Neural progenitor cell (in vitro differentiated cells): ENCODE data around the gene ZNF592.

Experiments used
- EZH2 ChIP-seq: fragments of 200-600 bp; sonication (generic); IDR thresholded peaks from 2 replicates; pipeline ENCODE4 v1.6.1; 2017; ENCODE audit warnings: antibody characterized with exemption, mild to moderate bottlenecking, moderate library complexity
- TF ChIP-seq, protein P1 (sequence below): fragments of 200-600 bp; sonication (generic); IDR thresholded peaks from 2 replicates; pipeline ENCODE4 v1.5.1; 2017; ENCODE audit warnings: antibody characterized with exemption, mild to moderate bottlenecking

DNA sequence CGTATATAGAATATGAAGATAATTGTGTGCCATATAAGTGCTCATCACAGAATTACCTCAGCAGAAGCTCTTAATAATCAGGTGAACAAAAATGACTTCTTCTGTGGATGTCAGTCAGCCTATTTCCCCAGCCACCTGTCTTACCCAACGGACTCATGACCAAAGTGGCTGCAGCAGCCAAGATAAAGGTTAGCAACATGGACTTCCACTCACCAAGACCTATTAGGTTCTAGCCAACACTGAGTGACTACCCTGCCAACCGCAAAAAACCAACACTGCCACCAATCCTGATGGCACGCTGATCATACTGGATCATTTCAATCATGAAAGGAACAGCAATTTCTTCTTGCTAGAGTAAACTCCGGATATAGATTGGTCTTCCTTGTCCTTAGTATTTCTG, 44.6 kb upstream of the ZNF592 start:
- TF ChIP-seq, protein P1, sequence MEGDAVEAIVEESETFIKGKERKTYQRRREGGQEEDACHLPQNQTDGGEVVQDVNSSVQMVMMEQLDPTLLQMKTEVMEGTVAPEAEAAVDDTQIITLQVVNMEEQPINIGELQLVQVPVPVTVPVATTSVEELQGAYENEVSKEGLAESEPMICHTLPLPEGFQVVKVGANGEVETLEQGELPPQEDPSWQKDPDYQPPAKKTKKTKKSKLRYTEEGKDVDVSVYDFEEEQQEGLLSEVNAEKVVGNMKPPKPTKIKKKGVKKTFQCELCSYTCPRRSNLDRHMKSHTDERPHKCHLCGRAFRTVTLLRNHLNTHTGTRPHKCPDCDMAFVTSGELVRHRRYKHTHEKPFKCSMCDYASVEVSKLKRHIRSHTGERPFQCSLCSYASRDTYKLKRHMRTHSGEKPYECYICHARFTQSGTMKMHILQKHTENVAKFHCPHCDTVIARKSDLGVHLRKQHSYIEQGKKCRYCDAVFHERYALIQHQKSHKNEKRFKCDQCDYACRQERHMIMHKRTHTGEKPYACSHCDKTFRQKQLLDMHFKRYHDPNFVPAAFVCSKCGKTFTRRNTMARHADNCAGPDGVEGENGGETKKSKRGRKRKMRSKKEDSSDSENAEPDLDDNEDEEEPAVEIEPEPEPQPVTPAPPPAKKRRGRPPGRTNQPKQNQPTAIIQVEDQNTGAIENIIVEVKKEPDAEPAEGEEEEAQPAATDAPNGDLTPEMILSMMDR, result no peak
- TF ChIP-seq EZH2, result no peak
